ENCODE results near the gene DDR2. TPM values are rescaled to one million over a fixed set of nuclear protein-coding genes. Genes with fewer than 3 reads are reported as not detected.
A peak's percentile ranks its signal among the peaks of the same experiment; 100 is the strongest.

The DDR2 gene
- total RNA-seq, 1 experiment from 2014 or later = 0.52 TPM

DNA sequence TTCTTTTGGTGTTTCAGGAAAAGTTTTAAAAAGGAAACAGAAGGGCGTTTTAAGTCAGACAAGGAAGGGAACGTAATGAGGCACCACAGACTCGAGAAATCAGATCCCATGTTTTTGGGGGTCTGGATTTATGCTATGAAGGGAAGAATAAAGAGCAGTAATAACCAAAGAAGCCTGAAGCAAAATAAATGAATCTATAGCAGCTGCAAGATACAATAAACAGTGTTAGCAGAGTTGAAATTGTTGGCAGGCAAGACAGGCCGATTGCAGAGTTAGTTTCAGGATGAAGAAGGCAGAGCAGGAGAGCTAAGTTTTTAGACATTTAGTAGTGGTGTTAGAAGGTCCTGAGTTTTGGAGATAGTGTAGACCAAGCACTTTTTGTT lies 425 bp downstream of the DDR2 start:
- no peaks in the 10 kb centered on the region for H3K9me3 Mint-ChIP-seq
- no peaks in the 10 kb centered on the region for H3K79me2 ChIP-seq (ENCODE audit: insufficient read depth, low read length)
- H2BK120ac ChIP-seq (ENCODE audit: low read depth, low read length, poor library complexity, severe bottlenecking) = no peak overlapping the region
- H3K27me3 ChIP-seq (ENCODE audit: insufficient read depth, low read length) = no peaks in the 10 kb centered on the region
- no CpG with 5 or more reads among the region's 4 CpGs for WGBS (ENCODE audit: extremely low coverage, insufficient read length, low lambda C conversion rate)
- no peak overlapping the region for H2AK5ac ChIP-seq (ENCODE audit: insufficient read length, low read length)
- H3K4me2 ChIP-seq (ENCODE audit: insufficient read depth, insufficient read length, low read length) = no peak overlapping the region
- H3K27ac ChIP-seq (ENCODE audit: insufficient read length, low read depth, low read length) = no peak overlapping the region
- no peak overlapping the region for H3K18ac ChIP-seq (ENCODE audit: insufficient read length, low read depth, low read length)
- no peak overlapping the region for H3K23ac ChIP-seq (ENCODE audit: insufficient read length, low read depth, low read length)
- no peak overlapping the region for H3K56ac ChIP-seq (ENCODE audit: insufficient read length, low read depth, low read length)
- DNase-seq = no peak
- peaks cover 9 to 20% of the 10 kb centered on the region in 2 experiments for H3K4me1 Mint-ChIP-seq
- no peak overlapping the region for H3K4ac ChIP-seq (ENCODE audit: low read depth, low read length)
- no peak overlapping the region for H3T11ph ChIP-seq (ENCODE audit: low read length)
- H3K27ac Mint-ChIP-seq = peak overlapping the region in 1 of 3 experiments; percentile 22; a peak in 1 of 7 replicates
- peaks cover 2% of the 10 kb centered on the region; the same call in 1 of the 2 replicates for H3K27me3 Mint-ChIP-seq (ENCODE audit: low read depth)
- no peaks in the 10 kb centered on the region for H3K9me3 ChIP-seq (ENCODE audit: control insufficient read depth, low read depth, low read length)
- no peak overlapping the region for H2AFZ ChIP-seq (ENCODE audit: low read length)
- no peak overlapping the region for H4K91ac ChIP-seq (ENCODE audit: insufficient read length, low read depth, low read length)
- no peaks in the 10 kb centered on the region for H4K20me1 ChIP-seq (ENCODE audit: control insufficient read depth, insufficient read depth, insufficient read length)
- H3K23me2 ChIP-seq (ENCODE audit: insufficient read length, low read depth, low read length, poor library complexity, severe bottlenecking) = no peaks in the 10 kb centered on the region
- no peak overlapping the region for H3K4me3 Mint-ChIP-seq
- H3K14ac ChIP-seq (ENCODE audit: insufficient read depth, low read length) = no peak overlapping the region
- H2BK20ac ChIP-seq (ENCODE audit: low read depth, low read length, poor library complexity, severe bottlenecking) = no peak overlapping the region
- H3K36me3 Mint-ChIP-seq (ENCODE audit: insufficient read depth in 1 of 3, low read depth in 3 of 3) = no peaks in the 10 kb centered on the region
- H3K9ac ChIP-seq (ENCODE audit: extremely low read depth, insufficient read length, low read length) = no peak overlapping the region
- H2BK12ac ChIP-seq (ENCODE audit: insufficient read length, low read depth, low read length) = no peak overlapping the region
- no peak overlapping the region for H4K5ac ChIP-seq (ENCODE audit: insufficient read length, low read depth, low read length)
- H2BK5ac ChIP-seq (ENCODE audit: insufficient read length, low read length) = no peak overlapping the region
- TF ChIP-seq, protein P1, sequence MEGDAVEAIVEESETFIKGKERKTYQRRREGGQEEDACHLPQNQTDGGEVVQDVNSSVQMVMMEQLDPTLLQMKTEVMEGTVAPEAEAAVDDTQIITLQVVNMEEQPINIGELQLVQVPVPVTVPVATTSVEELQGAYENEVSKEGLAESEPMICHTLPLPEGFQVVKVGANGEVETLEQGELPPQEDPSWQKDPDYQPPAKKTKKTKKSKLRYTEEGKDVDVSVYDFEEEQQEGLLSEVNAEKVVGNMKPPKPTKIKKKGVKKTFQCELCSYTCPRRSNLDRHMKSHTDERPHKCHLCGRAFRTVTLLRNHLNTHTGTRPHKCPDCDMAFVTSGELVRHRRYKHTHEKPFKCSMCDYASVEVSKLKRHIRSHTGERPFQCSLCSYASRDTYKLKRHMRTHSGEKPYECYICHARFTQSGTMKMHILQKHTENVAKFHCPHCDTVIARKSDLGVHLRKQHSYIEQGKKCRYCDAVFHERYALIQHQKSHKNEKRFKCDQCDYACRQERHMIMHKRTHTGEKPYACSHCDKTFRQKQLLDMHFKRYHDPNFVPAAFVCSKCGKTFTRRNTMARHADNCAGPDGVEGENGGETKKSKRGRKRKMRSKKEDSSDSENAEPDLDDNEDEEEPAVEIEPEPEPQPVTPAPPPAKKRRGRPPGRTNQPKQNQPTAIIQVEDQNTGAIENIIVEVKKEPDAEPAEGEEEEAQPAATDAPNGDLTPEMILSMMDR (conservative IDR thresholded peaks at IDR 0.05) = no peak
- no peak overlapping the region for H4K8ac ChIP-seq (replicated peaks; ENCODE audit: insufficient read length, low read depth, low read length)
- no peaks in the 10 kb centered on the region for H3K79me1 ChIP-seq (ENCODE audit: insufficient read depth, low read depth, low read length, poor library complexity, severe bottlenecking)
- H2BK15ac ChIP-seq (ENCODE audit: low read depth, low read length) = no peak overlapping the region
- H3K4me1 ChIP-seq (ENCODE audit: insufficient read depth, low read length) = peaks cover 4% of the 10 kb centered on the region; the same call in 1 of the 2 replicates
